HG03432 (cell line): Measurements from ENCODE around the gene MAST4.

Source experiments
- ATAC-seq: cut with Tn5 transposase; IDR thresholded peaks from one replicate; pipeline ENCODE4 v1.9.1; 2021; ENCODE audit warnings: mild to moderate bottlenecking, moderate library complexity; ENCODE audit not compliant: unreplicated experiment

Gene MAST4

GRCh38 chr5:66982056-66982387 is 385.8 kb downstream of the MAST4 start:
- no peak for ATAC-seq

GRCh38 chr5:66982470-66982869 is 386.3 kb downstream of the MAST4 start:
- ATAC-seq: no peak

GRCh38 chr5:66985417-66985816 is 389.2 kb downstream of the MAST4 start:
- no peak for ATAC-seq

- no peak for ATAC-seq
Observed at GRCh38 chr5:66986009-66986408, 389.8 kb downstream of the MAST4 start.

GRCh38 chr5:66986534-66986933 is 390.3 kb downstream of the MAST4 start:
- ATAC-seq: no peak

GRCh38 chr5:66987126-66987525 is 390.9 kb downstream of the MAST4 start:
- ATAC-seq: no peak

GRCh38 chr5:66987540-66987939 is 391.3 kb downstream of the MAST4 start:
- no peak for ATAC-seq

- ATAC-seq: peak; percentile 67
Observed at GRCh38 chr5:66987949-66988838, 392.0 kb downstream of the MAST4 start.

GRCh38 chr5:66989286-66989685 is 393.1 kb downstream of the MAST4 start:
- no peak for ATAC-seq

GRCh38 chr5:66989781-66990180 is 393.6 kb downstream of the MAST4 start:
- no peak for ATAC-seq

- ATAC-seq: no peak
Observed at GRCh38 chr5:66991746-66992145, 395.6 kb downstream of the MAST4 start.

GRCh38 chr5:66992547-66992946 is 396.4 kb downstream of the MAST4 start:
- ATAC-seq: no peak

GRCh38 chr5:66993448-66993847 is 397.3 kb downstream of the MAST4 start:
- ATAC-seq: no peak

- no peak for ATAC-seq
Observed at GRCh38 chr5:66993882-66994281, 397.7 kb downstream of the MAST4 start.

- ATAC-seq: no peak
Observed at GRCh38 chr5:66994790-66995189, 398.6 kb downstream of the MAST4 start.

- no peak for ATAC-seq
Observed at GRCh38 chr5:67000794-67001475, 404.7 kb downstream of the MAST4 start.

- ATAC-seq: no peak
Observed at GRCh38 chr5:67002832-67003684, 406.9 kb downstream of the MAST4 start.

GRCh38 chr5:67003685-67003934 is 407.4 kb downstream of the MAST4 start:
- ATAC-seq: no peak

GRCh38 chr5:67003935-67004729 is 407.9 kb downstream of the MAST4 start:
- peak; percentile 75 for ATAC-seq

GRCh38 chr5:67004730-67005350 is 408.6 kb downstream of the MAST4 start:
- no peak for ATAC-seq
